ENCODE results near the gene NKD2.

DNA sequence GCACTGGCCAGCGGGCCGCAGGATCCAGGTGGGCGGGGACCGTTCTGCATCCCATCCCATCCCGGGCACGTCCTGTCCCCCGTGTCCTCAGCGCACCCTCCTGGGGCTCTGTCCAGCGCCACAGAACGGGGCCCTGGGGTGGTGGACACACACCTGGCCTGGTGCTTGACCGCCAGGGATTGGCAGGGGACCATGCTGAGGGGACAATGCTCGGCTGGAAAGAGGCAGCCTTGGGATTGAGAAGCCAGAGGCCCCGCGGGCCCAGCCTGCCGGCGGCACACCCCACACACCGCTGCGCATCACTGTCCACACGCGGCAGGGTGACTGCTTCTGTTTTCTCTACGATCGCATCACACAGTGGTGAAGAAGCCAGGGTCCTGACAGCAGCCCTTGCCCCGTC is 70.2 kb downstream of the NKD2 start:
- TF ChIP-seq, protein P1, sequence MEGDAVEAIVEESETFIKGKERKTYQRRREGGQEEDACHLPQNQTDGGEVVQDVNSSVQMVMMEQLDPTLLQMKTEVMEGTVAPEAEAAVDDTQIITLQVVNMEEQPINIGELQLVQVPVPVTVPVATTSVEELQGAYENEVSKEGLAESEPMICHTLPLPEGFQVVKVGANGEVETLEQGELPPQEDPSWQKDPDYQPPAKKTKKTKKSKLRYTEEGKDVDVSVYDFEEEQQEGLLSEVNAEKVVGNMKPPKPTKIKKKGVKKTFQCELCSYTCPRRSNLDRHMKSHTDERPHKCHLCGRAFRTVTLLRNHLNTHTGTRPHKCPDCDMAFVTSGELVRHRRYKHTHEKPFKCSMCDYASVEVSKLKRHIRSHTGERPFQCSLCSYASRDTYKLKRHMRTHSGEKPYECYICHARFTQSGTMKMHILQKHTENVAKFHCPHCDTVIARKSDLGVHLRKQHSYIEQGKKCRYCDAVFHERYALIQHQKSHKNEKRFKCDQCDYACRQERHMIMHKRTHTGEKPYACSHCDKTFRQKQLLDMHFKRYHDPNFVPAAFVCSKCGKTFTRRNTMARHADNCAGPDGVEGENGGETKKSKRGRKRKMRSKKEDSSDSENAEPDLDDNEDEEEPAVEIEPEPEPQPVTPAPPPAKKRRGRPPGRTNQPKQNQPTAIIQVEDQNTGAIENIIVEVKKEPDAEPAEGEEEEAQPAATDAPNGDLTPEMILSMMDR (IDR thresholded peaks at IDR 0.05), result no peak
- TF ChIP-seq POLR2A (IDR thresholded peaks at IDR 0.05), result no peak

All from adrenal gland (tissue), 5 donors.